ENCODE data around the gene OLIG2. TPM values are rescaled to one million over a fixed set of nuclear protein-coding genes. Genes with fewer than 3 reads are reported as not detected.

OLIG2 gene
- total RNA-seq, 2 experiments from 2014 or later, result not detected

DNA sequence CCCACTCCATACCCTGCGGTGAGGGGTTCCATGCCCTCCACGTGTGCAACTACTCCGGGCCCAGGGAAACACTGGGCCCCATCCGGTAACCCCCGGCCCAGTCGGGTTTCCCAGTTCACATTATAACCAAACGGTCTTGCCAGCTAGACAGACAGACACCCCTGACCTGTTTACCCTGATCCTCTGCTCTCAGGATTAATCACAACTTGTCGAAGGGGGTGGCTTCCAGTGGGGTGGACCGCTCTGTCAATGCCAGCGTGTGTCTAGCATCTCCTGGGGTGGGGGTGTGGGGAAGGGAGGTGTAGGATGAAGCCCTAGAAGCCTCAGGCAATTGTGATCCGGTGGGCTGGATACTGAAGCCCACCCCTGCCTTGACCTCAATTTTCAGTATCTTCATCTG is 4.6 kb upstream of the OLIG2 start:
- no peak for TF ChIP-seq EZH2phosphoT487 (IDR thresholded peaks at IDR 0.05; ENCODE audit: borderline replicate concordance, low read depth, low read length)
- TF ChIP-seq, protein P1, sequence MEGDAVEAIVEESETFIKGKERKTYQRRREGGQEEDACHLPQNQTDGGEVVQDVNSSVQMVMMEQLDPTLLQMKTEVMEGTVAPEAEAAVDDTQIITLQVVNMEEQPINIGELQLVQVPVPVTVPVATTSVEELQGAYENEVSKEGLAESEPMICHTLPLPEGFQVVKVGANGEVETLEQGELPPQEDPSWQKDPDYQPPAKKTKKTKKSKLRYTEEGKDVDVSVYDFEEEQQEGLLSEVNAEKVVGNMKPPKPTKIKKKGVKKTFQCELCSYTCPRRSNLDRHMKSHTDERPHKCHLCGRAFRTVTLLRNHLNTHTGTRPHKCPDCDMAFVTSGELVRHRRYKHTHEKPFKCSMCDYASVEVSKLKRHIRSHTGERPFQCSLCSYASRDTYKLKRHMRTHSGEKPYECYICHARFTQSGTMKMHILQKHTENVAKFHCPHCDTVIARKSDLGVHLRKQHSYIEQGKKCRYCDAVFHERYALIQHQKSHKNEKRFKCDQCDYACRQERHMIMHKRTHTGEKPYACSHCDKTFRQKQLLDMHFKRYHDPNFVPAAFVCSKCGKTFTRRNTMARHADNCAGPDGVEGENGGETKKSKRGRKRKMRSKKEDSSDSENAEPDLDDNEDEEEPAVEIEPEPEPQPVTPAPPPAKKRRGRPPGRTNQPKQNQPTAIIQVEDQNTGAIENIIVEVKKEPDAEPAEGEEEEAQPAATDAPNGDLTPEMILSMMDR (conservative IDR thresholded peaks at IDR 0.05; ENCODE audit: low read length), result no peak
- Histone ChIP-seq H3K36me3 (ENCODE audit: insufficient read depth, low read length) (no peaks in the 10 kb centered on the region), H3K4me3 (ENCODE audit: low read depth, low read length, poor library complexity, severe bottlenecking) (no peak overlapping the region), H3K79me2 (ENCODE audit: insufficient read depth, low read depth, low read length) (no peaks in the 10 kb centered on the region), H3K9me2 (ENCODE audit: insufficient read depth, low read length) (no peaks in the 10 kb centered on the region), H3K4me1 (ENCODE audit: insufficient read depth, low read length, poor library complexity, severe bottlenecking) (no peaks in the 10 kb centered on the region), H4K20me1 (ENCODE audit: insufficient read depth, low read length) (no peaks in the 10 kb centered on the region), H2AFZ (ENCODE audit: low read length) (no peak overlapping the region), H3K4me2 (ENCODE audit: low read length) (no peak overlapping the region), H3K27ac (ENCODE audit: low read depth, low read length, poor library complexity, severe bottlenecking) (no peak overlapping the region), H3K9me3 (ENCODE audit: low read length) (no peaks in the 10 kb centered on the region)
- intact Hi-C loops (cut with micrococcal nuclease; ENCODE audit: unreplicated experiment), result no loop called here
- BruUV-seq (replicated peaks), result no TSS peak
- no peak for DNase-seq (ENCODE audit: low spot score)
- ChIA-PET POLR2A (no interaction called here), CTCF (ENCODE audit: unreplicated experiment) (no interaction called here)

DNA sequence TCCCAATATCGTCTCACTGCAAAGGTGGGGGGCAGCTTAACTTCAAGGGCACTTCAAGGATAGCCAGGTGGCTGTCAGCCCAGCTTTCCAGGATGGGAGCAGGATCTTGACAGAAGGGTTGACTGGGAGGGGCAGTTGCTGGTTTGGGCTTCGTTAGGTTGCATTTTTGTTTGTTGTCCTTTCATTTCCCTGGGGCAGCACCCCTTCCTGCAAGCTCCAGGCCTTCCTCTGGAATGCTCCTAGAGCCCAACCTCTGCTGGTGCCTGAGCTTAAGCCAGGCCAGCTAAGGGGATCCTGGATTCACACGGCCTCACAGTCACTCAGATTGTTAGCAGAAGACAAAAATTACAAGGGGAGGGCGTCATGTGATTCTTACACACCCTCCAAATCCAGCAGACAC is 4.1 kb upstream of the OLIG2 start:
- POLR2A ChIA-PET, result no interaction called here
- BruUV-seq (replicated peaks), result no TSS peak
- TF ChIP-seq EZH2phosphoT487 (IDR thresholded peaks at IDR 0.05; ENCODE audit: borderline replicate concordance, low read depth, low read length), result no peak
- TF ChIP-seq, protein P1 (conservative IDR thresholded peaks at IDR 0.05; ENCODE audit: low read length), result no peak

GRCh38 chr21:33022489-33022827 is 3.3 kb upstream of the OLIG2 start:
- H3K9me3 ChIP-seq (ENCODE audit: low read length), result no peaks in the 10 kb centered on the region
- no peaks in the 10 kb centered on the region for H4K20me1 ChIP-seq (ENCODE audit: insufficient read depth, low read length)
- no peak overlapping the region for H3K4me3 ChIP-seq (ENCODE audit: low read depth, low read length, poor library complexity, severe bottlenecking)
- intact Hi-C loops (cut with micrococcal nuclease; ENCODE audit: unreplicated experiment), result no loop called here
- H3K9me2 ChIP-seq (ENCODE audit: insufficient read depth, low read length), result no peaks in the 10 kb centered on the region
- no TSS peak for BruUV-seq (replicated peaks)
- H3K4me1 ChIP-seq (ENCODE audit: insufficient read depth, low read length, poor library complexity, severe bottlenecking), result no peaks in the 10 kb centered on the region
- no peak for TF ChIP-seq EZH2phosphoT487 (IDR thresholded peaks at IDR 0.05; ENCODE audit: borderline replicate concordance, low read depth, low read length)
- TF ChIP-seq, protein P1 (conservative IDR thresholded peaks at IDR 0.05; ENCODE audit: low read length), result no peak
- no peak overlapping the region for H2AFZ ChIP-seq (ENCODE audit: low read length)
- ChIA-PET POLR2A (no interaction called here), CTCF (ENCODE audit: unreplicated experiment) (no interaction called here)
- no peaks in the 10 kb centered on the region for H3K79me2 ChIP-seq (ENCODE audit: insufficient read depth, low read depth, low read length)
- no peak for DNase-seq (ENCODE audit: low spot score)
- no peak overlapping the region for H3K4me2 ChIP-seq (ENCODE audit: low read length)
- H3K27ac ChIP-seq (ENCODE audit: low read depth, low read length, poor library complexity, severe bottlenecking), result no peak overlapping the region
- no peaks in the 10 kb centered on the region for H3K36me3 ChIP-seq (ENCODE audit: insufficient read depth, low read length)

More for the DNA sequence above, 4.1 kb upstream of the OLIG2 start:
- DNase-seq (ENCODE audit: low spot score), result no peak
- intact Hi-C loops (cut with micrococcal nuclease; ENCODE audit: unreplicated experiment), result no loop called here
- Histone ChIP-seq H3K4me1 (ENCODE audit: insufficient read depth, low read length, poor library complexity, severe bottlenecking) (no peaks in the 10 kb centered on the region), H3K9me2 (ENCODE audit: insufficient read depth, low read length) (no peaks in the 10 kb centered on the region), H3K27ac (ENCODE audit: low read depth, low read length, poor library complexity, severe bottlenecking) (no peak overlapping the region), H3K36me3 (ENCODE audit: insufficient read depth, low read length) (no peaks in the 10 kb centered on the region), H4K20me1 (ENCODE audit: insufficient read depth, low read length) (no peaks in the 10 kb centered on the region), H3K4me3 (ENCODE audit: low read depth, low read length, poor library complexity, severe bottlenecking) (no peak overlapping the region), H3K4me2 (ENCODE audit: low read length) (no peak overlapping the region), H3K79me2 (ENCODE audit: insufficient read depth, low read depth, low read length) (no peaks in the 10 kb centered on the region), H3K9me3 (ENCODE audit: low read length) (no peaks in the 10 kb centered on the region), H2AFZ (ENCODE audit: low read length) (no peak overlapping the region)
- CTCF ChIA-PET (ENCODE audit: unreplicated experiment), result no interaction called here

Measured in OCI-LY7 (cell line).